SJSA1 (cell line): ENCODE data around the gene LST1. TPM values are rescaled to one million over a fixed set of nuclear protein-coding genes. Genes with fewer than 3 reads are reported as not detected.

Experiments
- DNase-seq, 2 experiments: peaks; one replicate each; pipeline ENCODE4 v3.0.0-alpha.2; 2015 to 2020; ENCODE audit warnings: low spot score in 2 of 2, low read depth in 1 of 2
- H3K27ac ChIP-seq: fragments of 250-450 bp; sonication (Bioruptor Pico); 2 replicates; pipeline ENCODE4 v1.5.1; 2020; ENCODE audit warnings: mild to moderate bottlenecking, moderate library complexity
- H3K27me3 ChIP-seq: fragments of 250-450 bp; sonication (Bioruptor Pico); replicated peaks from 2 replicates; pipeline ENCODE4 v1.5.1; 2020; ENCODE audit warnings: mild to moderate bottlenecking, moderate library complexity
- H3K36me3 ChIP-seq: fragments of 250-450 bp; sonication (Bioruptor Pico); 2 replicates; pipeline ENCODE4 v1.5.1; 2020; ENCODE audit warnings: mild to moderate bottlenecking
- H3K4me1 ChIP-seq: fragments of 250-450 bp; sonication (Bioruptor Pico); replicated peaks from 2 replicates; pipeline ENCODE4 v1.6.1; 2021; ENCODE audit warnings: mild to moderate bottlenecking
- H3K4me3 ChIP-seq: fragments of 250-450 bp; sonication (Bioruptor Pico); 2 replicates; pipeline ENCODE4 v1.5.1; 2020; ENCODE audit warnings: mild to moderate bottlenecking
- H3K9me3 ChIP-seq: fragments of 250-450 bp; sonication (Bioruptor Pico); replicated peaks from 2 replicates; pipeline ENCODE4 v1.5.1; 2020; ENCODE audit warnings: mild to moderate bottlenecking
- total RNA-seq: library from RNA; depleted of rRNA; stranded (reverse); fragments of >200 nt; shearing (Covaris generic); gene quantifications from 2 replicates; pipeline ENCODE4 v1.2.3, GENCODE V29; 2014; rRNA removed

Gene LST1
- total RNA-seq, 1 experiment from 2014 or later: not detected

- no peaks in the 10 kb centered on the region for H3K27me3 ChIP-seq
These were observed 42.9 kb downstream of the LST1 start for GRCh38 chr6:31629014-31629413.

GRCh38 chr6:31630177-31630934 is 44.3 kb downstream of the LST1 start:
- H3K9me3 ChIP-seq: no peaks in the 10 kb centered on the region
- H3K27me3 ChIP-seq: no peaks in the 10 kb centered on the region
- no peaks in the 10 kb centered on the region for H3K4me1 ChIP-seq
- no peak overlapping the region for H3K27ac ChIP-seq
- H3K36me3 ChIP-seq: peaks cover 99% of the 10 kb centered on the region
- no peak overlapping the region for H3K4me3 ChIP-seq
- no peak for DNase-seq

More at GRCh38 chr6:31629014-31629413, 42.9 kb downstream of the LST1 start:
- H3K4me1 ChIP-seq: no peaks in the 10 kb centered on the region
- peaks cover 99% of the 10 kb centered on the region for H3K36me3 ChIP-seq
- no peak overlapping the region for H3K4me3 ChIP-seq
- H3K27ac ChIP-seq: no peak overlapping the region
- DNase-seq: no peak
- H3K9me3 ChIP-seq: no peaks in the 10 kb centered on the region

GRCh38 chr6:31631209-31631608 is 45.1 kb downstream of the LST1 start:
- Histone ChIP-seq H3K4me3 (no peak overlapping the region), H3K36me3 (peaks cover 99% of the 10 kb centered on the region), H3K27ac (no peak overlapping the region), H3K27me3 (no peaks in the 10 kb centered on the region), H3K4me1 (no peaks in the 10 kb centered on the region), H3K9me3 (no peaks in the 10 kb centered on the region)
- no peak for DNase-seq

GRCh38 chr6:31631681-31632278 is 45.7 kb downstream of the LST1 start:
- no peaks in the 10 kb centered on the region for H3K4me1 ChIP-seq
- no peak overlapping the region for H3K4me3 ChIP-seq
- H3K36me3 ChIP-seq: peaks cover 99% of the 10 kb centered on the region
- no peak overlapping the region for H3K27ac ChIP-seq
- no peaks in the 10 kb centered on the region for H3K9me3 ChIP-seq
- no peak for DNase-seq
- no peaks in the 10 kb centered on the region for H3K27me3 ChIP-seq

GRCh38 chr6:31632279-31632946 is 46.3 kb downstream of the LST1 start:
- no peak for DNase-seq
- Histone ChIP-seq H3K27me3 (no peaks in the 10 kb centered on the region), H3K4me1 (no peaks in the 10 kb centered on the region), H3K4me3 (no peak overlapping the region), H3K9me3 (no peaks in the 10 kb centered on the region), H3K36me3 (peaks cover 98% of the 10 kb centered on the region), H3K27ac (no peak overlapping the region)

- Histone ChIP-seq H3K36me3 (peaks cover 97% of the 10 kb centered on the region), H3K4me1 (no peaks in the 10 kb centered on the region), H3K9me3 (no peaks in the 10 kb centered on the region), H3K4me3 (no peak overlapping the region), H3K27ac (no peak overlapping the region), H3K27me3 (no peaks in the 10 kb centered on the region)
- no peak for DNase-seq
These were observed 47.4 kb downstream of the LST1 start for GRCh38 chr6:31633447-31633846.

GRCh38 chr6:31634131-31634530 is 48.1 kb downstream of the LST1 start:
- peaks cover 97% of the 10 kb centered on the region for H3K36me3 ChIP-seq
- H3K9me3 ChIP-seq: no peaks in the 10 kb centered on the region
- no peaks in the 10 kb centered on the region for H3K4me1 ChIP-seq
- no peak for DNase-seq
- no peak overlapping the region for H3K4me3 ChIP-seq
- H3K27ac ChIP-seq: no peak overlapping the region
- no peaks in the 10 kb centered on the region for H3K27me3 ChIP-seq

- Histone ChIP-seq H3K36me3 (peaks cover 98% of the 10 kb centered on the region), H3K27me3 (no peaks in the 10 kb centered on the region), H3K27ac (no peak overlapping the region), H3K4me1 (peaks cover 8% of the 10 kb centered on the region; the same call in 1 of the 2 replicates), H3K9me3 (no peaks in the 10 kb centered on the region), H3K4me3 (no peak overlapping the region)
- no peak for DNase-seq
These were observed 49.0 kb downstream of the LST1 start for GRCh38 chr6:31634969-31635575.

- no peak for DNase-seq
- Histone ChIP-seq H3K9me3 (no peaks in the 10 kb centered on the region), H3K27ac (no peak overlapping the region), H3K36me3 (peaks cover 98% of the 10 kb centered on the region), H3K4me1 (peaks cover 8% of the 10 kb centered on the region; the same call in 1 of the 2 replicates), H3K27me3 (no peaks in the 10 kb centered on the region), H3K4me3 (no peak overlapping the region)
These were observed 50.9 kb downstream of the LST1 start for GRCh38 chr6:31636698-31637596.

Other genes starting within 250 kb of the LST1 start
- 3,537 and 4,578 TPM in 2 replicates for gene HLA-B, start 229.1 kb upstream of the LST1 start, total RNA-seq
- 36.1 and 41.7 TPM in 2 replicates for gene MICA, start 182.7 kb upstream of the LST1 start, total RNA-seq
- gene MICB, start 88.1 kb upstream of the LST1 start, total RNA-seq: 32.7 and 60.0 TPM in 2 replicates
- gene MCCD1, start 57.3 kb upstream of the LST1 start, total RNA-seq: not detected in 2 replicates
- 399 and 467 TPM in 2 replicates for gene DDX39B, start 44.3 kb upstream of the LST1 start, total RNA-seq
- gene ATP6V1G2, start 39.7 kb upstream of the LST1 start, total RNA-seq: 0.13 TPM in 1 of 2 replicates, not detected in the other
- 21.0 and 22.3 TPM in 2 replicates for gene NFKBIL1, start 38.7 kb upstream of the LST1 start, total RNA-seq
- gene LTA, start 14.0 kb upstream of the LST1 start, total RNA-seq: not detected in 2 replicates
- not detected in 2 replicates for gene TNF, start 10.7 kb upstream of the LST1 start, total RNA-seq
- gene LTB, start 3.9 kb upstream of the LST1 start, total RNA-seq: not detected in 2 replicates
- gene NCR3, start 6.7 kb downstream of the LST1 start, total RNA-seq: not detected in 2 replicates
- gene AIF1, start 29.0 kb downstream of the LST1 start, total RNA-seq: not detected in 2 replicates
- gene PRRC2A, start 34.4 kb downstream of the LST1 start, total RNA-seq: 36.1 and 68.6 TPM in 2 replicates
- 187 and 208 TPM in 2 replicates for gene BAG6, start 66.4 kb downstream of the LST1 start, total RNA-seq
- gene APOM, start 69.6 kb downstream of the LST1 start, total RNA-seq: 0.75 and 1.1 TPM in 2 replicates
- gene C6orf47, start 74.5 kb downstream of the LST1 start, total RNA-seq: 21.1 and 23.7 TPM in 2 replicates
- gene GPANK1, start 78.7 kb downstream of the LST1 start, total RNA-seq: 8.0 and 13.5 TPM in 2 replicates
- 270 and 293 TPM in 2 replicates for gene CSNK2B, start 79.8 kb downstream of the LST1 start, total RNA-seq
- gene LY6G5B, start 83.7 kb downstream of the LST1 start, total RNA-seq: 0.19 and 1.6 TPM in 2 replicates
- gene LY6G5C, start 94.8 kb downstream of the LST1 start, total RNA-seq: 1.6 TPM in 1 of 2 replicates, not detected in the other
- 37.6 and 47.5 TPM in 2 replicates for gene ABHD16A, start 117.0 kb downstream of the LST1 start, total RNA-seq
- not detected in 2 replicates for gene LY6G6F, start 120.6 kb downstream of the LST1 start, total RNA-seq
- not detected in 2 replicates for gene LY6G6D, start 129.1 kb downstream of the LST1 start, total RNA-seq
- gene LY6G6C, start 135.5 kb downstream of the LST1 start, total RNA-seq: not detected in 2 replicates
- gene MPIG6B, start 137.1 kb downstream of the LST1 start, total RNA-seq: not detected in 2 replicates
- 80.0 and 128 TPM in 2 replicates for gene DDAH2, start 143.0 kb downstream of the LST1 start, total RNA-seq
- gene CLIC1, start 150.3 kb downstream of the LST1 start, total RNA-seq: 1,071 and 1,205 TPM in 2 replicates
- gene MSH5, start 153.7 kb downstream of the LST1 start, total RNA-seq: 3.9 and 16.7 TPM in 2 replicates
- gene SAPCD1, start 176.4 kb downstream of the LST1 start, total RNA-seq: 1.4 TPM in 1 of 2 replicates, not detected in the other
- not detected in 2 replicates for gene VWA7, start 191.1 kb downstream of the LST1 start, total RNA-seq
- gene VARS1, start 209.5 kb downstream of the LST1 start, total RNA-seq: 23.1 and 39.5 TPM in 2 replicates
- gene LSM2, start 220.7 kb downstream of the LST1 start, total RNA-seq: 72.6 and 89.4 TPM in 2 replicates
- 0.78 and 0.87 TPM in 2 replicates for gene HSPA1L, start 229.0 kb downstream of the LST1 start, total RNA-seq
- gene HSPA1A, start 229.3 kb downstream of the LST1 start, total RNA-seq: 211 and 214 TPM in 2 replicates
- gene HSPA1B, start 241.5 kb downstream of the LST1 start, total RNA-seq: 218 and 257 TPM in 2 replicates